ENCODE results near the gene OR8A1.
A peak's percentile ranks its signal among the peaks of the same experiment; 100 is the strongest.

The OR8A1 gene

DNA sequence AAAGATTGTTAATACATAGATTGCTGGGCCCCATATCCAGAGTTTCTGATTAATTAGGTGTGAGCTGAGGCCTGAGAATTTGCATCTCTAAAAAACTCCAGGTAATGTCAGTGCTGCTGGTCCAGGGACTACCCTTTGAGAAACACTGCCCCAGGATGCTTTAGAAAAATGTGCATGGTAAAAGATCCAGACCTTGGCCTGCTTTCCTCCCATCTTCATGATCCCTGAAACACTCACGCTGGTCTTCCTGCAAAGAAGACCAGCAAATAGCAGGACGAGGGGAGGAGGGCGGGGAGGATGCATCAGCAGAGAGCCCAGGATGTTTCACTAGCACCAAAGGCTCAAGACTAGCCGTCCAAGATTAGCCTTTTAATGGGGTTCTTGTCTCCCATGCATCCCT is at the start of gene OR8A1:
Gene OR8A1, plus strand, starts transcription at position 301 of the 400 bp plus-strand sequence. CDS start 123 bp downstream, outside the sequence.
- DNase-seq (ENCODE audit: low spot score) = no peak

DNA sequence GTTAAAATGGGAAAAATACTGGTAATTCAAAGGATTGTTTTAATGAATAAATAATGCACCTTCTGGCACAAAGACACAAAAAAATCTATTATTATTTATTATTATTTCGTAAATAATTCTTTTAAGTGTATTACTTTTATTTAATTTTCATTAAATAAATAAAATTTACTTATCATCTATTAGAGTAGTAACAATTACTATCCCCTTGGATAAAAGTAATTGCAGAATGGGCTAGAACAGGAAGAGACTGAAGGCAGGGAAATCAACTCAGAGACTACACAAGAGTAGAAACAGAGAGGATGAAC is 49.3 kb upstream of the OR8A1 start:
- DNase-seq (ENCODE audit: low spot score) = no peak

DNA sequence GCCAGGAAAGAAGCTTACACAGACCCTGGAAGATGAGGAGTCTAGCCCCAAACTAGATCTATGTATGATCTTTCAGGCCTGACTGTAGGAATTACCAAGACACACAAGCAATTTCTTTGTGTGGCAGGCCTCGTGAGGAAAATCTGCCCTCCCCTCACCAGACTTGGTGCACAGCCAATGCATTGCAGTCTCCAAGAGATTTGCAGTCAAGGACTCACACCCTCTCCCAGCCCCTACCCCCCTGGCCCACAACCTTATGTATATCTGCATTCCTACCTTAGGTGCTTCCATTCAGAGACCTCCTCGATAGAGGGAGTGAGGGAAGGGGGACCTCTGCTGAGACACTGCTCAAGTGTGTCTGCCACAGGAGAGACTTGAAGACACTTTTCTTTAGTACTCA is 36.2 kb upstream of the OR8A1 start:
- no peak for DNase-seq (ENCODE audit: low spot score)

DNA sequence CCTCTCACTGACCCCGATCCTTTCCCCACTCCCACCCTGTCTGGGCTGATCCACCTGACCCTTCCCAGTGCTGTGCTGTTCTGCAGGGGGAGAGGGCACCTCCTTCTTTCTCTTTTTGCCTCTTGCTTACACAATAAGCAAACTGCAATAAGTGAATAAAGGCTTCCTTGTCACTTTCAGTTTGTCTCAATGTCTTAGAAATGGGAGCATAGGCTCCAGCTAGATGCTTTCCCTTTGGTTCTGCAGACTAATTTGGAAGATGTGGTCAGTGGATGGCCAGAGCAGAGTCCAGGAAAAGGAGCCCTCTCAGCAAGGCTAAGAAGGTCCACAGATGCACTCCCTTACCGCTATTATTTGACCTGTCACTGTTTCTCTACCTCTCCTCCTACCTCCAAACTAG is 35.7 kb upstream of the OR8A1 start:
- no peak for DNase-seq (ENCODE audit: low spot score)

DNA sequence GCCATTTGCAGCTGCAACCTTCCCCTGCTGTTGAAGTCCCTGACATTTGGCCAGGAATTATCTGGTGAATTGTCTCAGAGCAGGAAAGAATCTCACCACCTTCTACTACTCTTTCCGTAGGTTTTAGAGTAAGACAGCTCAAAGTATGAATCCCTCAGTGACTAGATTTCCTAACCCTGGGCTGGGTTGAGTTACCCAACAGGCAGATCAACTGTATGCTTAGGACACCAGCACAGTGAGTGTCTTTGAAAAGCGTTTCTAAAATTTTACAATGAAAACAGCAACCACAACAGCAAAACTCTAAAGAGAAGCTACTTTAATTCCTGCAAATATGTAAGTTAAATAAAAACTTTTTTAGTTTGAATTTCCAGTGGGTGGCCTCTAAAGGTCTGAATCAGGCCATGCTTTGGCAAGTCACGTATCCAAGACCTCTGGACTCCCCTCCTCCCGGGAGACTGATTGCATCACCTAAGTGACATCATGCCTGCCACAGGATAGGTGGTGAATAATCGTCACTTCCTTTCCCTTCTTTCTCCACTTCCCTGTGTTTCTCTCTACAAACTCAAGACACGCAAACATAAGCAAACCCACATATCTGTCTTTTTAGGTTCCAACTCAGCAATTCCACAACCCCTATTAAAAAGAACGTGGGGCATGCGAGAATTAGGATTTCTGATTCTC is 34.1 kb upstream of the OR8A1 start:
- no peak for DNase-seq (ENCODE audit: low spot score)

DNA sequence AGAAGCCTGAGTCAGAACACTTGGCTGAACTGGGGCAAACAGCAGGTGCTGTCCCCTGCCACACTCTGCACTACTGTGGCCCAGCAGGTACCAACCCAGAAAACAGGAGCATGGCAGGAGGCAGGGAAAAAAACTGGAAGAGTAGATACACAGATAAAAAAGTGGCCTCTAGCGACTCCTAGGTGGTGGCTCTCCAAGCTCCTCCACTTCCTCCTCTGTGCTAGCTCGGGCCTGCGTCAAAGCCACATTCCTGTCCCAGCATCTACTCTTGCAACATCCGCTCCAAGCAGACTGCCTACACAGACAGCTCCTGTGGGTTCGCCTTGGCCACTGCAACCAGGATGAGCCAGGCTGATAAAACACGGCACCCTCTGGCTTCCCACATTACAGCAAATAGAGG is 33.3 kb upstream of the OR8A1 start:
- no peak for DNase-seq (ENCODE audit: low spot score)

DNA sequence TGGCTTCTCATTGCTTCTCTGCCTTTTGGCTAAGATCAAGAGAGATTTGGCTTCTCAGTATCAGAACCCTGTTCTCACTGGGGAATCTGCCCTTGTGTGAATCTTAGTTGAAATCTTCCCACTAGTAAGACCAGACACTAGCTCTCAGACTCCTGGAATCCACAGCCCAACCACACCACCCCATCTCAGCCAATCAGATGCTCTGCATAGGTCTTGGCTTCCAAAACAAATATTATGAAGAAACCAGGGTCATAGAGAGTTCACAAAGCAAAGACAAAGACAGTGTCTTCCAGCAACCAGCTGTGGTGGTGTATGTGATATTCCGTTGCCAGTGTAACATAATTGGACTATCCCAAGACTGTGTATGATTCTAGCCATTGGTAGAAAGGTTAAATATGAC is 31.8 kb upstream of the OR8A1 start:
- peak; percentile 6 for DNase-seq (ENCODE audit: low spot score)

DNA sequence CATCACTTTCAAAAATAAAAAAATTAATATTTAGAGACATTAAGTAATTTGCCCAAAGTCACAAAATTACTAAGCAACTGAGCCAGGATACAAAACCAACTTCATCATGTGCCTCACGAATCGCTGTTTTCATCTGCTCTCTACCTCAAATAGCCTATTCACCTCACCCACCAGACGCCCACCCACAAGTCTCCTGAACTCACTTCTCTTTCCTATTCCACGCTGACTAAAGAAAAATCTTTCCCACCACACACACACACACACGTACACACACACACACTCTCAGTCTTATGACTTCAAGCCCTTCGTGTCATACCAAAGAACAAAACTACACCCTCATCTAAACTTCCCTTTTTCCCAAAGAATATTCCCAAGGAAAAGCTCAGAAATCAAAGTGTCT is 28.6 kb upstream of the OR8A1 start:
- no peak for DNase-seq (ENCODE audit: low spot score)

DNA sequence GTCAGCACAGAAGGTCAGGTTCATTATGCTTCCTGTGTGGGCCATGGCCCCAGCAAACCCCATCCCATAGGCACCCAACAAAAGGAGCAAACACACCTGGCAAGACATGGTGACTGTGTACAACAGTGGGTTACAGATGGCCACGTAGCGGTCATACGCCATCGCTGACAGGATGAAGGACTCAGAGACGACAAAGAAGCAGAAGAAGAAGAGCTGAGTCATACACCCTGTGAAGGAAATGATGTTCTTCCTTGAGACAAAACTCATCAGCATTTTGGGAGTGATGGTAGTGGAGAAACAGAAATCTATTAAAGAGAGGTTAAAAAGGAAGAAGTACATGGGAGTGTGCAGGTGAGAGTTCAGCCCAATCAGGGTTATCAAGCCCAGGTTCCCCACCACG is 26.7 kb upstream of the OR8A1 start:
- DNase-seq (ENCODE audit: low spot score) = no peak

DNA sequence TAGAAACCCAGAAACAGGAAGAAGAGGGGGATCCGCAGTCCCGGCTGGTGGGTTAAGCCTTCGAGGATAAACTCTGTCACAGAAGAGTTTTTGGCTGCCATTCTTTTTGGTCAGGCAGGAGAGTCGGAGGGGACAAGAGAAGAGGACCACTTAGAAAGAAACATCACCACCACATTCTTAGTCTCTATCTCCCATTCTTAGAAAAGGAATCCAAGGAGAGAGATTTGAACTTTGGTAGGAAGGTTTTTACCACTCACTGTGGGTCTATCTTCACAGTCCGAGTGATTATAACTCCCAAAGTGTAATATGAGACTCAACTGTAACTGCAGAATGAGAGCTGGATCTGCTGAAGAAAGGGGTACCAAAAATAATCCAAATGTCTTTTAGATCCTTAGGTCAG is 26.2 kb upstream of the OR8A1 start, which contains the start of gene OR8B12:
Gene OR8B12, minus strand, starts transcription at position 101 of the 400 bp plus-strand sequence. Its CDS starts 0 bp downstream, at position 101.
- DNase-seq (ENCODE audit: low spot score) = no peak

DNA sequence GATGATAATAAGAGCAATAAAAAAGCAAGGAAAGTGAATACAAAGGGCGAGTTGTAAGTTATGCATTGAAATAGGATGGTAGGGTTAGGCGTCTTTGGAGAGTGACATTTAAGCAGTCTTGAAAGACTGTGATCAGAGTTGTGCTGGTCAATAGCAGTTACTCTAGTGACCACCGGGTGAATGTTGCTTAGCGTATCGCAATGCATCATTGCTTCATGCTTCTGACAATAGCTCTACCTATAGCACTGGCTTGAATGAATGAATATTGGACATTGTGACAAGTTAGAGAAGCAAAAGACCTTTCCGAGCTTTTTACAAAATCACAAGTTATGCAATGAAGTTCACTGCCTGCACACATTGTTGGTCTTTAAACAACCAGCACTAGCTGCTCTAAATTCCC is 18.6 kb upstream of the OR8A1 start:
- no peak for DNase-seq (ENCODE audit: low spot score)

DNA sequence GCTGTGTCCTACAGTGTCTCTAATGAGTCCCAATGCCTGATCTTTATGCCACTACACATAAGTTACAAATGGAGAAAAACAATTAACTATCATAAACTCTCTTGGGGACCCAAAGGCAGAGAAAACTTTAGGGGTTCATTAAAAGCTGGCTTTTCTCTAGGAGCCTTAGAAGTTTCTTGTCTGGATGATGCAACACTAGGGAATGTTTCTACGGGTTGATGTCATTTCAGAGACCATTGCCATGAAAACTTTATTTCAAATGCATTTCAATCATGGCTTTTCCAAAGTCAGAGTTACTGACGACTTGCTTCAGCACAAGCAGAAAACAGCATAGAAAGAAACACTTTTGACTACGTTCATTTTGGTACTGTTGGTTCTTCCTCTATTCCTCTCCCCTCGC is 17.8 kb upstream of the OR8A1 start:
- DNase-seq (ENCODE audit: low spot score) = no peak

DNA sequence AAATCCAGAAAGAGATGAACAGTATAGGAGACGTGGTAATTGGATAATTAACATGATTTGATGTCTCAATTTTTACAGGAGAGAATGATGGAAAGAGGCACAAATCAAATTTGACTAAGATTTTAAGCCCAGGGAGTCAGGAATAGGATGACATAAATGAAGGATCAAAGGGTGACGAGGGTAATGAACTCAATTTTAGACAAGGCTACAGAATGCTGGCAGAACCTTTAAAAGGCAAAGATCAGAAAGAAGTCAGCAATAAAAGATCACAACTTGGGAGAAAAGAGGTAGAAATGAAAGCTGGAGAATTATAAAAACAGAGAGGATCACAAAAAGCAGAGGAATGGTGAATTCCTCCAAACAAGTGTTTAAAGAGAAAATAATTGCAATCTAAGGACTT is 13.0 kb upstream of the OR8A1 start:
- no peak for DNase-seq (ENCODE audit: low spot score)

DNA sequence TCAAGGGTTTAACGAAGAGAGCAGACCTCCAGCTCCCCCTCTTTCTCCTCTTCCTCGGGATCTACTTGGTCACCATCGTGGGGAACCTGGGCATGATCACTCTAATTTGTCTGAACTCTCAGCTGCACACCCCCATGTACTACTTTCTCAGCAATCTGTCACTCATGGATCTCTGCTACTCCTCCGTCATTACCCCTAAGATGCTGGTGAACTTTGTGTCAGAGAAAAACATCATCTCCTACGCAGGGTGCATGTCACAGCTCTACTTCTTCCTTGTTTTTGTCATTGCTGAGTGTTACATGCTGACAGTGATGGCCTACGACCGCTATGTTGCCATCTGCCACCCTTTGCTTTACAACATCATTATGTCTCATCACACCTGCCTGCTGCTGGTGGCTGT is 363 bp downstream of the OR8A1 start:
- no peak for DNase-seq (ENCODE audit: low spot score)

DNA sequence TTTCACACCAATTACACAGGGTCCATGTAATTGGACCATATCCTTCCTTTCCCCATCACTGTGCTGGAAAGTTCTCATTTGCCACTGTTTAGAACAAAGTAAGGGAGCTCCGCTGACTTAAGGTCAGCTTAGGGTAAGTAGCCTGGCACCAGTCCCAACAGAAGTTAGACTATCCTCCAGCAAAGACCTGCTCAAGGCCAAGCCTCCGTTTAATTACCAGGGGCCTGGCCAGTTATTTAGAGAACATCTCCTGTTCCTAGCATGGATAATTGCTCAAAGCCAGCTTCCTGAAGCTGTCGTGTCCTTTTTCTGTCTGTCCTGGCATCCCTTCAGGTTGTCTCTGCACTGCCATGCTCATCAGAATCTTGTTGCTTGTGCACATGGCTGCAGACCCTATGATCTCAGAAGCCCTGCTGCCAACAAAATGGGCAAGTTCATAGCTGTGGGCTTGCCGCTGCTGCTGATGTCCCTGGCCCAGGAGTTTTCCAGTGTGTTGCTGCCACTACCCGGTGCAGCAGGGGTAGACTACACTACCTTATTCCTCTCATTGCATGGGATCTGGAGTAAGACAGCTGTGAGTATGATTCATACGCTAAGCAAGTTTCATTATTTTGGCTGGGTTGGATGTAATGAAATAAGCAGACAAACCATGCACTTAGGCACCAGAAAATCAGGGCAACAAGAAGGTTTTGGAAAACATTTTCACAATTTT is 8.1 kb downstream of the OR8A1 start:
- no peak for DNase-seq (ENCODE audit: low spot score)

DNA sequence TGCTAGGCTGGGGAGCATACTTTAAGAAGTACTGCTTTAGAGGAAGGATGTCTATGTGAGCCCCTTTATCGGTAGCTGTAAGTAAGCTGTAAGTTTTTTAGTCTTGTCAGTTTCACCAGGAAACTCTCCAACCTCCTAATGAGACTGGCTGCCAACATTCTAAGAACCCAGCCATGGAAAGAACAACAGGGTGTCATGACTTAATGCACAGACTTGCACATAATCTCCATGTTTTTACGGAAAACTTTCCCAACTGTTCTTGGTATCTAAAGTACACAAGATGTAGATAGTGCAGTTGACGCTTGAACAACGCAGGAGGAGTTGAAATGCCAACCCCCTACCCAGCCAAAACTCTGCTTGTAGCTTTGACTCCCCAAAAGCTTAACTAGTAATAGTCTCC is 9.0 kb downstream of the OR8A1 start:
- no peak for DNase-seq (ENCODE audit: low spot score)

DNA sequence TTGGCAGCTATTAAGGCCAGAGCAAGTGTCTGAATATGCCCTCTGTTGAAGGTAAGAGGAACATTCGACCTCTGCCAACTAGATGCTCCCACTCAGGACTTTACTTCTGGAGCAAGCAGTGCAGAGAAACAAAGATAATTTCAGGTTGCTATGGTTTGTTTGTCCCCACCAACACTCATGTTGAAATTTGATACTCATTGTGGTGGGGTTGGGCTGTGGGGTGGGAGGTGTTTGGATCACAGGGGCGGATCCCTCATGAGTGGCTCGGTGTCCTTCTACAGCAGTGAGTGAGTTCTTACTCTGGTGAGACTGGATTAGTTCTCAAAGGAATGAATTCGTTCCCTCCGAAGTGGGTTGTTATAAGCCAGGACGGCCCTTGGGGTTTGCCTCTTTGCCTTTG is 12.0 kb downstream of the OR8A1 start:
- no peak for DNase-seq (ENCODE audit: low spot score)

DNA sequence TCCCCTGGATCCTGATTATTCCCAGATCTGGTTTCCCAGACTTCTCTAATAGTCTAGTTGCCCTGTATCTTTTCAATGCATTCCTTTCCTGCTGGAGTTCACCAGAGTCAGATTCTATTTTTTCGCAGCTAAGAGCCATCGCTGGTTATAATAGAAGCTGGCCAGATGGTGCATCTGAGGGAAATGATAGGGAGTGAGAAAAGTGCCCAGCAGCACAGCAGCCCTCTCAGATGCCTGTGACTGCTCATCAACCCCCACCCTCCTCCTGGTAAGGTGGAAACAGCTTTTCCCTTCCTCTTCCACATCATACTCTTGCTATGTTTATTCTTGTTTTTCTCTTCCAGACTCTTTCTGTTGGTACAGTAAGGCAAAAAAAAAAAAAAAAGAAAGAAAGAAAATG is 12.8 kb downstream of the OR8A1 start:
- DNase-seq (ENCODE audit: low spot score) = no peak

DNA sequence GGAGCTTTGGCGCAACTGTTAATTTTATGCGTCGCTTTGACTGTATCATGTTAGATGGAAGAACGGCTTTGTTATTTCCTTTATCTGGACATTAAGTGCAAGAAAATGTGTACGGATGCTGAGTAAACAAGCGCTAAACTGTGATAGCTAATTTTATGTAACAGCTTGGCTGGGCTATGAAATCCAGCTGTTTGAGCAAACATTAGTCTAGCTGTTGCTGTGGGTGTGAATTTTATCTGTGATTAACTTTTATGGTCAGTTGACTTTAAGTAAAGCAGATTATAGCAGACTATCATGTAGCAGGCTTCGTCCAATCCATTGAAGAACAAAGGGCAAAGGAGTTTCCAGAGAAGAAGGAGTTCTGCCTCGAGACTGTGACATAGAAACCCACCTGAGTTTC is 14.0 kb downstream of the OR8A1 start:
- no peak for DNase-seq (ENCODE audit: low spot score)

DNA sequence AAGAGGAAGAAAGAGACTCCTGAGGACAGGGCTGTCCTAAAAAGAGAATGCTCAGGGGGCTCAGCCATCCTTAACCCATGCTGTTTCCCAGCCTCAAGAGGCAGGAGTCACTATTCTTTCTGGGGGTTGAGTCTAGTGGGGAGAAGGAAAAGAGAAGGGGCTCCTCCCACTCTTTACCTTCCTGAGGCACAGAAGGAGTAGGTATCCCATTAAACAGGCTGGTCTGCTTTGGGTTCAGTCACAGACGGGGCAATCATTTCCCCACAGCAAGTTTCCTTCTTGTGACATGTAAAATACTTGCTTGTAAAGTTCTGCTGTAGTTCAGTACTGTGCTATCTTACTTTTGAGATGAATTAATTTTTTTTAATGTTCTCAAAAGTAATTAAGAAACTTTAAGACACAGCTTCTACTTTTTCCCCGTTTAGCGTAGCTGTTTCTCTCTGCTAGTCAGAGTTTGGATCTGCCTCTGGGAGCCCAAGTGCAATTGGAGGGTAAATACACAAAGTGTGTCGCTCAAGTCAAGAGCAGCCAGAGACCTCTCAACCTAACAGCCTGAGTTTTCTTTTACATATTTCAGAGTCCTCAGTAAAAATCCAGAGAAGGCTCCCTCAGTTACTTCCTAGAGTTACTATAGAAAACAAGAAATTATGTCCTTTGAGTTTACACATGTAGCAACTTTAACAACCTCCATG is 15.0 kb downstream of the OR8A1 start:
- DNase-seq (ENCODE audit: low spot score) = no peak

DNA sequence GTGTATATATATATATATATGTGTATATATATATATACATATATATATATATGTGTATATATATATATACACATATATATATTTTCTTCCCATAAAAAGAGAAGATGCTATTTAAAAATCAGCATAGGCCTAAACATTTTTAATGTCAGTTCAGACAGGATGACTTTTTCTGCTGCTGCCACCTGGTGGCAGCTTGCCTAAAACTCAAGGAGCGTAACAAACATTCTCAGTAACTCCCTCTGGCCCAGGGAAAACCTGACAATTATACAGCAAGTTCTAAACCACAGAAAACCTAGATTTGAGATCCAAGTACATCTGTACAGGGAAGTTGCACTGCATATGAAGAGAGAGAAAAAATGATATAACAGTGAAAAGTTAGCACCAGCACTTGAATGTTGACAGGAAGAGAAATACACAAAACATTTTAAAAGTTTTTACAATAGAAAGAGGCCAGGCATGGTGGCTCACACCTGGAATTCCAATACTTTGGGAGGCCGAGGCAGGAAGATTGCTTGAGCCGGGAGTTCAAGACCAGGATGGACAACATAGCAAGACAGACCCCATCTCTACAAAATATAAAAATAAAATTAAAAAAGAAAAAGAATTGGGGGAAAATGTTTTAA is 16.6 kb downstream of the OR8A1 start:
- DNase-seq (ENCODE audit: low spot score) = peak; percentile 31

DNA sequence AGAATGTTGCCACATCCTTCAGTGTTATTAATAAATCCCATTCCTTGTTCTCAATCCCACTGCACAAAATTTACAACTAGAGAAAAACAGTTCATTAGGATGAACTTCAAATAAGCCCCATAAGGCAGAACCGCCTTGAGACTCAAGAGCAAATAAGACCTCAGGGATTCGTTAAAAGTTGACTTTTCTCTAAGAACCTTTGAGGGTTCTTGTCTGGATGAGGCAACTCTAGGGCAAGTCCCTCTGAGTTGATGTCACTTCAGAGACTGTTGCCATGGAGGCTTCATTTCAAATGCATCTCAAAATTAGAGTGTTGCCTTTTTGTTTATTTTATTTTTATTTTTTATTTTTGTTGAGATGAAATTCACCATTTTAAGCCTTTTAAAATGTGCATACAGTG is 21.6 kb downstream of the OR8A1 start:
- DNase-seq (ENCODE audit: low spot score) = no peak

DNA sequence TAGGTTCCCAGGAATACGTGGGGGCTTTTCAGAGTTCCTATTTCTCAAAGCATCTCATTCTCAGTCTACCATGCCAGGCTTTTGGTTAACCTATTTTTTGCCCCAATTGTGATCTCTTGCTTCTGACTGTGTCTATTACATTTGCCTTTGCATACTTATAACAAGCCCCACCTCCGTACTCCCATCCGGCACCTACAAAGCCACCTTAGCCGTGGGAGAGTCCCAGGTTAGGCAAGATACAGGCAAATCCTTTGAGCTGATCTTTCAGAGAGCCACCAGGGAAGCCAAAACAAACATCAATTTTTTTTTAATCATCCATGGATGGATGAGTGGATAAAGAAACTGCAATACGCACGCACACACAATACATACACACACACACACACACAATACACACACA is 22.8 kb downstream of the OR8A1 start:
- DNase-seq (ENCODE audit: low spot score) = no peak

Measured in COLO829 (cell line).